Fibroblast of mammary gland (primary cell): ENCODE results near the gene FBXO36.
"Not testable (repeated sequence)": the region's sequence is repeated elsewhere in the genome, so short reads cannot be mapped to it uniquely, and the experiment has no call there.

Experiments used
- DNase-seq: peaks from one replicate; pipeline ENCODE4 v3.0.0-alpha.2; 2010; ENCODE audit warnings: low read depth
- H3K4me3 ChIP-seq: 2 replicates; pipeline ENCODE4 v1.5.1; 2011; ENCODE audit warnings: low read depth, mild to moderate bottlenecking, low read length, moderate library complexity; ENCODE audit not compliant: control insufficient read depth
- CTCF ChIP-seq: conservative IDR thresholded peaks from 2 replicates; pipeline ENCODE4 v1.5.1; 2011; ENCODE audit warnings: low read depth, low read length, inconsistent platforms; ENCODE audit not compliant: control insufficient read depth, insufficient read depth

Gene FBXO36

GRCh38 chr2:229955663-229956062 lies 33.4 kb downstream of the FBXO36 start:
- H3K4me3 ChIP-seq, result no peak overlapping the region
- DNase-seq, result no peak
- no peak for TF ChIP-seq CTCF

GRCh38 chr2:229956491-229956890 lies 34.2 kb downstream of the FBXO36 start:
- H3K4me3 ChIP-seq, result no peak overlapping the region
- no peak for TF ChIP-seq CTCF
- DNase-seq, result no peak

GRCh38 chr2:229963596-229963995 lies 41.3 kb downstream of the FBXO36 start:
- H3K4me3 ChIP-seq, result not testable (repeated sequence)
- peak; percentile 13 for DNase-seq

- no peak for TF ChIP-seq CTCF
- no peak overlapping the region for H3K4me3 ChIP-seq
- DNase-seq, result no peak
These were observed 47.6 kb downstream of the FBXO36 start for GRCh38 chr2:229969921-229970320.

- DNase-seq, result no peak
- TF ChIP-seq CTCF, result no peak
- no peak overlapping the region for H3K4me3 ChIP-seq
These were observed 48.1 kb downstream of the FBXO36 start for GRCh38 chr2:229970406-229970805.

- no peak for DNase-seq
- TF ChIP-seq CTCF, result no peak
- no peak overlapping the region for H3K4me3 ChIP-seq
These were observed 49.0 kb downstream of the FBXO36 start for GRCh38 chr2:229971298-229971790.

GRCh38 chr2:229974266-229974665 lies 52.0 kb downstream of the FBXO36 start:
- H3K4me3 ChIP-seq, result no peak overlapping the region
- peak; percentile 22 for TF ChIP-seq CTCF
- peak; percentile 43 for DNase-seq
